ENCODE measurements around the gene MRPL49. TPM values are rescaled to one million over a fixed set of nuclear protein-coding genes. Genes with fewer than 3 reads are reported as not detected.

Gene MRPL49
- total and polyA plus RNA-seq, 9 of the 15 experiments (the other 6 are each of a cell fraction or from before 2014, with no cell fraction given), result 74.3 to 132 (median 91.2) TPM

- TF ChIP-seq TGIF2 (CRISPR knock-in tag; IDR thresholded peaks at IDR 0.05) (peak; percentile 94), ZFP91 (CRISPR knock-in tag; IDR thresholded peaks at IDR 0.05) (0 out of 2 replicates have a peak, but pooled peaks have one; percentile 15), GTF2E2 (tag; IDR thresholded peaks at IDR 0.05) (no peak), RNF2 (IDR thresholded peaks at IDR 0.05) (no peak), KDM1A (IDR thresholded peaks at IDR 0.05) (no peak), HLTF (IDR thresholded peaks at IDR 0.05) (no peak), MCM5 (IDR thresholded peaks at IDR 0.05; ENCODE audit: low read depth) (no peak), RNF219 (CRISPR knock-in tag; IDR thresholded peaks at IDR 0.05) (no peak), RCOR1 (IDR thresholded peaks at IDR 0.05; ENCODE audit: borderline replicate concordance in 1 of 2, low read depth in 2 of 2, low read length in 2 of 2) (peak in 1 of 2 experiments; percentile 38; a peak in 1 of 4 replicates), TCF15 (CRISPR knock-in tag; IDR thresholded peaks at IDR 0.05) (no peak), ZNF140 (CRISPR knock-in tag; IDR thresholded peaks at IDR 0.05) (no peak), POLR2H (tag; IDR thresholded peaks at IDR 0.05; ENCODE audit: low read depth) (no peak), ZBTB9 (CRISPR knock-in tag; IDR thresholded peaks at IDR 0.05) (0 out of 2 replicates have a peak, but pooled peaks have one; percentile 19), NFYB (IDR thresholded peaks at IDR 0.05; ENCODE audit: extremely low read depth, insufficient read length) (no peak), HCFC1 (IDR thresholded peaks at IDR 0.05; ENCODE audit: low read depth, low read length) (no peak), HNRNPH1 (optimal IDR thresholded peaks at IDR 0.05; ENCODE audit: low read depth, low read length) (no peak), EZH2 (IDR thresholded peaks at IDR 0.05; ENCODE audit: borderline replicate concordance, low read depth, low read length) (no peak), ZHX1 (conservative IDR thresholded peaks at IDR 0.05; ENCODE audit: low read length) (no peak)
Measured at GRCh38 chr11:65112546-65113360, 9.4 kb upstream of the MRPL49 start (continued).
